RWPE2 (cell line): ENCODE results near the gene ANO9.
"Not testable (repeated sequence)": the region's sequence is repeated elsewhere in the genome, so short reads cannot be mapped to it uniquely, and the experiment has no call there.

ENCODE experiments used
- ATAC-seq: fragments of 200-7000 bp; cut with Tn5 transposase; 3 replicates; pipeline ENCODE4 v1.9.1; 2021; ENCODE audit warnings: low read depth
- DNase-seq: peaks from one replicate; pipeline ENCODE4 v3.0.0-alpha.2; 2020; ENCODE audit warnings: low spot score
- H3K27ac ChIP-seq: fragments of 450-650 bp; 2 replicates; pipeline ENCODE4 v1.5.1; 2017; ENCODE audit warnings: mild to moderate bottlenecking; ENCODE audit not compliant: poor library complexity, severe bottlenecking
- H3K27me3 ChIP-seq: fragments of 250-450 bp; sonication (Bioruptor Pico); 2 replicates; pipeline ENCODE4 v1.5.1; 2021; ENCODE audit warnings: mild to moderate bottlenecking, moderate library complexity; ENCODE audit not compliant: insufficient read depth, poor library complexity, severe bottlenecking
- H3K36me3 ChIP-seq: fragments of 250-450 bp; sonication (Bioruptor Pico); 2 replicates; pipeline ENCODE4 v1.5.1; 2020; ENCODE audit warnings: low read depth, mild to moderate bottlenecking, moderate library complexity
- H3K4me1 ChIP-seq: fragments of 250-450 bp; sonication (Bioruptor Pico); 2 replicates; pipeline ENCODE4 v1.5.1; 2021; ENCODE audit warnings: mild to moderate bottlenecking, moderate library complexity; ENCODE audit not compliant: insufficient read depth, poor library complexity, severe bottlenecking
- H3K4me3 ChIP-seq: fragments of 250-450 bp; sonication (Bioruptor Pico); 2 replicates; pipeline ENCODE4 v1.5.1; 2021; ENCODE audit warnings: mild to moderate bottlenecking, moderate library complexity; ENCODE audit not compliant: severe bottlenecking
- H3K9me3 ChIP-seq: fragments of 250-450 bp; sonication (Bioruptor Pico); 2 replicates; pipeline ENCODE4 v1.5.1; 2021; ENCODE audit warnings: mild to moderate bottlenecking, moderate library complexity; ENCODE audit not compliant: severe bottlenecking
- CTCF ChIP-seq: fragments of 450-650 bp; IDR thresholded peaks from one replicate; pipeline ENCODE4 v1.5.1; 2017; ENCODE audit warnings: mild to moderate bottlenecking, moderate library complexity; ENCODE audit not compliant: poor library complexity, severe bottlenecking

Gene ANO9

GRCh38 chr11:440065-441042 lies 1.5 kb downstream of the ANO9 start:
- H3K27ac ChIP-seq = no peak overlapping the region
- ATAC-seq = no peak
- H3K4me3 ChIP-seq = peak overlapping the region; percentile 37
- no peak for DNase-seq
- no peaks in the 10 kb centered on the region for H3K4me1 ChIP-seq
- no peaks in the 10 kb centered on the region for H3K27me3 ChIP-seq
- H3K9me3 ChIP-seq = no peaks in the 10 kb centered on the region
- no peaks in the 10 kb centered on the region for H3K36me3 ChIP-seq
- TF ChIP-seq CTCF = no peak

- no peaks in the 10 kb centered on the region for H3K4me1 ChIP-seq
- DNase-seq = no peak
- ATAC-seq = no peak
Measured at GRCh38 chr11:439315-440064, 2.3 kb downstream of the ANO9 start.

GRCh38 chr11:438101-438844 lies 3.5 kb downstream of the ANO9 start:
- no peak for TF ChIP-seq CTCF
- Histone ChIP-seq H3K4me3 (no peak overlapping the region), H3K4me1 (no peaks in the 10 kb centered on the region), H3K36me3 (no peaks in the 10 kb centered on the region), H3K27ac (no peak overlapping the region), H3K9me3 (no peaks in the 10 kb centered on the region), H3K27me3 (no peaks in the 10 kb centered on the region)
- ATAC-seq (no peak), DNase-seq (no peak)

More at GRCh38 chr11:439315-440064, 2.3 kb downstream of the ANO9 start:
- TF ChIP-seq CTCF = no peak
- no peaks in the 10 kb centered on the region for H3K27me3 ChIP-seq
- no peak overlapping the region for H3K4me3 ChIP-seq
- H3K9me3 ChIP-seq = no peaks in the 10 kb centered on the region
- H3K36me3 ChIP-seq = no peaks in the 10 kb centered on the region
- H3K27ac ChIP-seq = no peak overlapping the region

GRCh38 chr11:437228-437870 lies 4.5 kb downstream of the ANO9 start:
- H3K4me3 ChIP-seq = no peak overlapping the region
- no peaks in the 10 kb centered on the region for H3K27me3 ChIP-seq
- TF ChIP-seq CTCF = no peak
- ATAC-seq = no peak
- no peaks in the 10 kb centered on the region for H3K36me3 ChIP-seq
- no peak for DNase-seq
- no peaks in the 10 kb centered on the region for H3K9me3 ChIP-seq
- H3K27ac ChIP-seq = no peak overlapping the region
- H3K4me1 ChIP-seq = no peaks in the 10 kb centered on the region

- not testable (repeated sequence) for H3K9me3 ChIP-seq, H3K27me3 ChIP-seq, H3K36me3 ChIP-seq, DNase-seq, H3K4me3 ChIP-seq, H3K27ac ChIP-seq, H3K4me1 ChIP-seq
- ATAC-seq = peak; percentile 38
Measured at GRCh38 chr11:434999-435740, 6.6 kb downstream of the ANO9 start.
